B cell (primary cell): Measurements from ENCODE around the gene C4orf33. TPM values are rescaled to one million over a fixed set of nuclear protein-coding genes. Genes with fewer than 3 reads are reported as not detected.
A peak's percentile ranks its signal among the peaks of the same experiment; 100 is the strongest.

Source experiments
- ATAC-seq: fragments of 200-7000 bp; cut with Tn5 transposase; one replicate; pipeline ENCODE4 v1.10.0; 2021; ENCODE audit warnings: low read depth, mild to moderate bottlenecking, moderate number of reproducible peaks, moderate library complexity
- CTCF ChIA-PET: fragments of 350-600 bp; sonication (Branson Sonifier 250); formaldehyde crosslinking; loops from one replicate; lab custom pipeline; 2021; ENCODE audit warnings: antibody characterized with exemption, inconsistent platforms; lab: Charles Lee
- POLR2A ChIA-PET: fragments of 350-600 bp; sonication (Branson Sonifier 250); formaldehyde crosslinking; loops from one replicate; lab custom pipeline; 2021; ENCODE audit warnings: antibody characterized with exemption; lab: Charles Lee
- DNase-seq: peaks from one replicate; pipeline ENCODE4 v3.0.0; 2013
- H2AFZ ChIP-seq: 2 replicates; pipeline ENCODE4 v1.6.1; 2012; ENCODE audit warnings: mild to moderate bottlenecking, low read depth, low read length; ENCODE audit not compliant: insufficient read depth, poor library complexity, severe bottlenecking
- H3K27ac ChIP-seq, 2 donors: 1 replicate in 1 of 2; 2 replicates in 1 of 2; pipeline ENCODE4 v1.5.1; 2012 to 2013; ENCODE audit warnings: low read length in 2 of 2, mild to moderate bottlenecking in 2 of 2, moderate library complexity in 1 of 2
- H3K27me3 ChIP-seq, 4 experiments: fragments of 200-600 bp in 1 of 4; sonication (generic) in 1 of 4; replicated peaks in 1 of 4; 1 replicate in 2 of 4; 2 replicates in 2 of 4; pipeline versions ENCODE4 v1.6.1 to v1.7.0; 2013 to 2016; ENCODE audit warnings: low read length in 3 of 4, mild to moderate bottlenecking in 2 of 4, mixed read lengths in 1 of 4, moderate library complexity in 1 of 4; ENCODE audit not compliant: insufficient read depth in 4 of 4, control insufficient read depth in 3 of 4; ENCODE audit errors: control extremely low read depth in 1 of 4
- H3K36me3 ChIP-seq, 2 experiments: replicated peaks in 1 of 2; 1 replicate in 1 of 2; 2 replicates in 1 of 2; pipeline versions ENCODE4 v1.6.1 to v1.7.1; 2013; ENCODE audit warnings: low read length in 1 of 2; ENCODE audit not compliant: insufficient read depth in 2 of 2, control insufficient read depth in 1 of 2; ENCODE audit errors: control extremely low read depth in 1 of 2, extremely low read depth in 1 of 2
- H3K4me1 ChIP-seq, 2 donors: fragments of 200-600 bp in 1 of 2; sonication (generic) in 1 of 2; 1 replicate in 1 of 2; 2 replicates in 1 of 2; pipeline versions ENCODE4 v1.5.1 to v1.6.1; 2013 to 2017; ENCODE audit warnings: low read length in 2 of 2; ENCODE audit not compliant: control insufficient read depth in 2 of 2, insufficient read depth in 2 of 2
- H3K4me2 ChIP-seq: replicated peaks from 2 replicates; pipeline ENCODE3; 2012; ENCODE audit warnings: mild to moderate bottlenecking, low read depth, low read length; ENCODE audit not compliant: poor library complexity, severe bottlenecking
- H3K4me3 ChIP-seq, 5 experiments: fragments of 200-600 bp in 1 of 5; sonication (generic) in 1 of 5; 1 replicate in 3 of 5; 2 replicates in 2 of 5; pipeline versions ENCODE4 v1.5.1 to v1.7.0; 2011 to 2016; ENCODE audit warnings: low read length in 4 of 5, mild to moderate bottlenecking in 4 of 5, low read depth in 2 of 5, control low read depth in 1 of 5, moderate library complexity in 1 of 5; ENCODE audit not compliant: insufficient read depth in 1 of 5; ENCODE audit errors: control extremely low read depth in 1 of 5, extremely low read depth in 1 of 5
- H3K79me2 ChIP-seq: fragments of 200-600 bp; sonication (generic); one replicate; pipeline ENCODE4 v1.6.0; 2016; ENCODE audit warnings: low read length; ENCODE audit not compliant: control insufficient read depth, insufficient read depth
- H3K9ac ChIP-seq: fragments of 200-600 bp; sonication (generic); 2 replicates; pipeline ENCODE4 v1.6.1; 2017; ENCODE audit warnings: mild to moderate bottlenecking, low read length, moderate library complexity
- H3K9me3 ChIP-seq, 3 donors: one replicate each; pipeline versions ENCODE4 v1.6.1 to v1.7.1; 2013; ENCODE audit warnings: low read length in 2 of 3; ENCODE audit not compliant: control insufficient read depth in 2 of 3, insufficient read depth in 1 of 3; ENCODE audit errors: control extremely low read depth in 1 of 3
- H4K20me1 ChIP-seq: 2 replicates; pipeline ENCODE4 v1.6.0; 2012; ENCODE audit warnings: mild to moderate bottlenecking, low read length; ENCODE audit not compliant: insufficient read depth, control insufficient read depth, poor library complexity, severe bottlenecking
- H3K27ac Mint-ChIP-seq: one replicate; pipeline ENCODE4 v1.8.0; 2021; ENCODE audit warnings: mixed read lengths
- H3K27me3 Mint-ChIP-seq: one replicate; pipeline ENCODE4 v1.8.0; 2021; ENCODE audit warnings: mixed read lengths
- H3K4me1 Mint-ChIP-seq: one replicate; pipeline ENCODE4 v1.8.0; 2021; ENCODE audit warnings: mixed read lengths
- H3K4me3 Mint-ChIP-seq: one replicate; pipeline ENCODE4 v1.8.0; 2021; ENCODE audit warnings: mixed read lengths
- H3K9me3 Mint-ChIP-seq: one replicate; pipeline ENCODE4 v1.8.0; 2022; ENCODE audit warnings: mixed read lengths; ENCODE audit not compliant: insufficient read depth
- CTCF ChIP-seq: fragments of 200-600 bp; IDR thresholded peaks from one replicate; pipeline ENCODE4 v1.8.0; 2022; ENCODE audit warnings: antibody characterized with exemption, mild to moderate bottlenecking
- EZH2 ChIP-seq: IDR thresholded peaks from 2 replicates; pipeline ENCODE4 v1.6.1; 2012; ENCODE audit warnings: borderline replicate concordance, low read depth, mild to moderate bottlenecking, moderate library complexity, low read length; ENCODE audit not compliant: insufficient read depth, poor library complexity, severe bottlenecking
- WGBS: methylation state at CpG from one replicate; pipeline ENCODE4 v1.1.5; 2013; ENCODE audit warnings: missing lambda C conversion rate; ENCODE audit not compliant: insufficient coverage; 5-methylcytosine and 5-hydroxymethylcytosine counted together
- intact Hi-C: fragments of 100-400 bp; cut with micrococcal nuclease; formaldehyde crosslinking; loops from one replicate; pipeline ENCODE4 v1.10.0; 2022
- polyA plus RNA-seq: library from polyadenylated mRNA; depleted of rRNA; stranded (reverse); fragments of >200 nt; gene quantifications from 2 replicates; pipeline ENCODE4 v1.2.3, GENCODE V29; 2012
- total RNA-seq, 2 donors: library from RNA; stranded (reverse); fragments of 120-200 nt in 1 of 2; gene quantifications; 1 replicate in 1 of 2; 2 replicates in 1 of 2; pipeline versions ENCODE4 v1.2.3 to v1.2.4, GENCODE V29; 2013 to 2022

C4orf33 gene
- total and polyA plus RNA-seq, 2 donors (not counting 1 experiment from before 2014, with no cell fraction given): 9.0 to 9.5 TPM

- TF ChIP-seq EZH2 (no peak), CTCF (no peak)
- ATAC-seq (no peak), DNase-seq (no peak)
- no peaks in the 10 kb centered on the region for H3K27me3 ChIP-seq
- POLR2A ChIA-PET: no interaction called here
- H3K9me3 ChIP-seq: no peaks in the 10 kb centered on the region
- Mint-ChIP-seq H3K27me3 (no peaks in the 10 kb centered on the region), H3K9me3 (peaks cover 5% of the 10 kb centered on the region), H3K4me1 (peaks cover 21% of the 10 kb centered on the region), H3K27ac (no peak overlapping the region), H3K4me3 (no peak overlapping the region)
- WGBS: no CpG with 5 or more reads among the region's 2 CpGs
- H3K4me2 ChIP-seq: no peak overlapping the region
- H4K20me1 ChIP-seq: no peaks in the 10 kb centered on the region
- H3K27ac ChIP-seq: no peak overlapping the region
- H3K79me2 ChIP-seq: peaks cover 84% of the 10 kb centered on the region
- no peak overlapping the region for H3K4me3 ChIP-seq
- intact Hi-C loops: no loop called here
- no peak overlapping the region for H3K9ac ChIP-seq
- CTCF ChIA-PET: no interaction called here
- no peak overlapping the region for H2AFZ ChIP-seq
- peaks cover 10 to 21% of the 10 kb centered on the region in 2 donors for H3K4me1 ChIP-seq
- H3K36me3 ChIP-seq: peaks cover 0 to 1% of the 10 kb centered on the region in 2 experiments
Measured at GRCh38 chr4:129087516-129087915, 8.4 kb upstream of the C4orf33 start.

GRCh38 chr4:129092631-129093190 is 3.2 kb upstream of the C4orf33 start:
- H4K20me1 ChIP-seq: no peaks in the 10 kb centered on the region
- CTCF ChIA-PET: interaction anchor here (1.1 to 1.6 kb wide), 2 partner anchors 18 to 230 kb away, joined by 4 to 6 read pairs; no protein-coding TSS in a partner anchor

More at GRCh38 chr4:129092631-129093190, 3.2 kb upstream of the C4orf33 start:
- POLR2A ChIA-PET: interaction anchor here (1.0 kb wide), 1 partner anchor 280 kb away, joined by 4 read pairs; no protein-coding TSS in a partner anchor
- H3K4me2 ChIP-seq: peak overlapping the region; percentile 77
- peak overlapping the region; percentile 85 for H2AFZ ChIP-seq
- H3K36me3 ChIP-seq: peaks cover 0 to 1% of the 10 kb centered on the region in 2 experiments
- peak overlapping the region; percentile 79 to 98 (median 95) for H3K4me3 ChIP-seq
- no peaks in the 10 kb centered on the region for H3K27me3 ChIP-seq
- intact Hi-C loops: loop anchor here (1.0 to 5.0 kb wide), 5 partner anchors 23 to 1210 kb away; partner anchors contain the start of gene PLK4
- Mint-ChIP-seq H3K27me3 (no peaks in the 10 kb centered on the region), H3K4me1 (peaks cover 46% of the 10 kb centered on the region), H3K9me3 (no peaks in the 10 kb centered on the region), H3K27ac (no peak overlapping the region), H3K4me3 (no peak overlapping the region)
- peak overlapping the region; percentile 85 for H3K9ac ChIP-seq
- peaks cover 22 to 43% of the 10 kb centered on the region in 2 donors for H3K4me1 ChIP-seq
- WGBS: 2% methylated on average over 5 of the region's 11 CpGs
- ATAC-seq (no peak), DNase-seq (no peak)
- no peaks in the 10 kb centered on the region for H3K9me3 ChIP-seq
- H3K79me2 ChIP-seq: peaks cover 65% of the 10 kb centered on the region
- H3K27ac ChIP-seq: peak overlapping the region; percentile 95 to 96
- TF ChIP-seq EZH2 (no peak), CTCF (no peak)
